ENCODE measurements around the gene PSPH.
A peak's percentile ranks its signal among the peaks of the same experiment; 100 is the strongest.
"Not testable (repeated sequence)": the region's sequence is repeated elsewhere in the genome, so short reads cannot be mapped to it uniquely, and the experiment has no call there.

PSPH gene

DNA sequence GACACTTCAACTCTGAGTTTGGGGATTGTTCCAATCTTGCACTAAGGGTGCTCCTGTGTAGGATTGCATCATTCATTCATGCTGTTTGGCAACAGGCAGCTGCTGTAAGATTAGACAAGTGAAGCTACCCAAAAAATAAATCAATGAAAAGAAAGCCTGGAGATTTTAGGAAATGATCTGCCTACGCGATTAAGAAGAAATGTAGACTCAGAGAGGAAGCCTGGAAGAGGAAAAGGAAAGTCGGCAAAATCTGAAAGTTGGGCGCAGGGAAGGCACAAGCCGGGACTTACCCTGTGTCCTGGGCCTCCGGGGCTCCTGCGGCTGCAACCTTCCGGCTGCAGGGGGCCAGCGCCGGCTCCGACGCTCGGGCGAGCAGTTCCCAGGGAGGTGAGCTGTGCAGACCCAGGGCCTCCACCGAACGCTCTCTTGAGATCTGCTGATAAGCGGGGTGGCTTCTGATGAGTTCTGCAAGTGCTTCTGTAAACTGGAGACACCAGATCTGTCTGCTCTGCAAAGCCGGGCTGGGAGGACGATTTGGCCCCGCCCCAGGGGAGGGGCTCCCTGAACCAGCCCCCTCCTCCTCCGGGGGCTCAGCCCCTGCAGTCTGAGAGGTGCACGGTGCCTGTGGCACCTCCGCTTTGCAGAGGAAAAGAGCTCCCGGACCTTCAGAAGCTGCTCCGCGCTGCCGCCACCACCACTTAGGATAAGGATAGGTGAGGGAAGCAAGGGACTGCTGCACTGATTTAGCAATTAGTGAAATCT, 17.4 kb downstream of the PSPH start:
- Histone ChIP-seq H3K9me3 (ENCODE audit: insufficient read depth, low read length) (no peaks in the 10 kb centered on the region), H3K4me1 (ENCODE audit: insufficient read depth, insufficient read length) (peaks cover 5% of the 10 kb centered on the region), H3K36me3 (ENCODE audit: insufficient read depth, insufficient read length, low read length) (peaks cover 37% of the 10 kb centered on the region), H3K9ac (ENCODE audit: insufficient read length, low read depth) (peak overlapping the region; percentile 74), H3K4me3 (ENCODE audit: insufficient read length, low read depth) (peak overlapping the region; percentile 49), H3K27me3 (ENCODE audit: insufficient read depth, insufficient read length) (no peaks in the 10 kb centered on the region)
- TF ChIP-seq SUZ12 (IDR thresholded peaks at IDR 0.05; ENCODE audit: extremely low read depth, insufficient read depth, insufficient read length): no peak
- TF ChIP-seq ZNF274 (IDR thresholded peaks at IDR 0.05; ENCODE audit: low read depth, low read length): no peak
- no peak for TF ChIP-seq YY1 (IDR thresholded peaks at IDR 0.05; ENCODE audit: insufficient read depth, insufficient read length)
- DNase-seq (ENCODE audit: low read depth, low spot score): peak; percentile 88

DNA sequence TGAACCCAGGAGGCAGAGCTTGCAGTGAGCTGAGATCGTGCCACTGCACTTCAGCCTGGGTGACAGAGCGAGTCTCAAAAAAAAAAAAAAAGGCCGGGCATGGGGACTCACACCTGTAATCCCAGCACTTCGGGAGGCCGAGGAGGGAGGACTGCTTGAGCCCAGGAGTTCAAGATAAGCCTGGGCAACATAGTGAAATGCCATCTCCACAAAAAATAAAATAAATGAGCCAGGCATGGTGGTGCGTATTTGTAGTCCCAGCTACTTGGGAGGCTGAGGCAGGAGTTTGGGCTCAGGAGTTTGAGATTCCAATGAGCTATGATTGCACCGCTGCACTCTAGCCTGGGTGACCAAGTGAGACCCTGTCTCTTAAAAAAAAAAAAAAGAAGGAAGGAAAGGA, 18.7 kb downstream of the PSPH start:
- not testable (repeated sequence) for H3K27me3 ChIP-seq (ENCODE audit: insufficient read depth, insufficient read length); H3K4me3 ChIP-seq (ENCODE audit: insufficient read length, low read depth); DNase-seq (ENCODE audit: low read depth, low spot score); H3K9me3 ChIP-seq (ENCODE audit: insufficient read depth, low read length); H3K4me1 ChIP-seq (ENCODE audit: insufficient read depth, insufficient read length); H3K9ac ChIP-seq (ENCODE audit: insufficient read length, low read depth)
- peaks cover 48% of the 10 kb centered on the region for H3K36me3 ChIP-seq (ENCODE audit: insufficient read depth, insufficient read length, low read length)

DNA sequence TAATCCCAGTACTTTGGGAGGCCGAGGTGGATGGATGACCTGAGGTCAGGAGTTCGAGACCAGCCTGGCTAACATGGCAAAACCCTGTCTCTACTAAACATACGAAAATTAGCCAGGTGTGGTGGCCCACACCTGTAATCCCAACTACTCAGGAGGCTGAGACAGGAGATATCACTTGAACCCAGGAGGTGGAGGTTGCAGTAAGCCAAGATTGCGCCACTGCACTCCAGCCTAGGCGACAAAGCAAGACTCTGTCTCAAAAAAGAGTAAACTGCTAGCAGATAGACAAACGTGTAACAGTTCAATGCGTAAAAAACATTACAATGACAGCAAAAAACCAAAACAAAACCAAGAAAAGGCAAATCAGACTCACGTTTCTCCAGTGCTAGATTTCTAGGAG, 19.7 kb downstream of the PSPH start:
- DNase-seq (ENCODE audit: low read depth, low spot score); H3K4me3 ChIP-seq (ENCODE audit: insufficient read length, low read depth); H3K9ac ChIP-seq (ENCODE audit: insufficient read length, low read depth); H3K9me3 ChIP-seq (ENCODE audit: insufficient read depth, low read length); H3K27me3 ChIP-seq (ENCODE audit: insufficient read depth, insufficient read length); H3K4me1 ChIP-seq (ENCODE audit: insufficient read depth, insufficient read length): not testable (repeated sequence)
- peaks cover 56% of the 10 kb centered on the region for H3K36me3 ChIP-seq (ENCODE audit: insufficient read depth, insufficient read length, low read length)

DNA sequence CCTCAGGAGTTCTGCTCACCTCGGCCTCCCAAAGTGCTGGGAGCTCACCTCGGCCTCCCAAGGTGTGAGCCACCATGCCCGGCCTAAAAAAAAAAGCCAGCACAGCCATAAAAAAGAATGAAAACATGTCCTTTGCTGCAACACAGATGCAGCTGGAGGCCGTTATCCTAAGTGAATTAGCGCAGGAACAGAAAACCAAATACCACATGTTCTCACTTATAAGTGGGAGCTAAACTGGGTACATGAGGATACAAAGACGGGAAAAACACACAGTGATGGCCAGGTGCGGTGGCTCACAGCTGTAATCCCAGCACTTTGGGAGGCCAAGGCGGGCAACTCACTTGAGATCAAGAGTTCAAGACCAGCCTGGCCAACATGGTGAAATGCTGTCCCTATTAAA, 20.9 kb downstream of the PSPH start:
- H3K27me3 ChIP-seq (ENCODE audit: insufficient read depth, insufficient read length): no peaks in the 10 kb centered on the region
- no peak overlapping the region for H3K9ac ChIP-seq (ENCODE audit: insufficient read length, low read depth)
- H3K4me3 ChIP-seq (ENCODE audit: insufficient read length, low read depth): no peak overlapping the region
- H3K36me3 ChIP-seq (ENCODE audit: insufficient read depth, insufficient read length, low read length): peaks cover 66% of the 10 kb centered on the region
- no peaks in the 10 kb centered on the region for H3K9me3 ChIP-seq (ENCODE audit: insufficient read depth, low read length)
- DNase-seq (ENCODE audit: low read depth, low spot score): no peak
- TF ChIP-seq YY1 (IDR thresholded peaks at IDR 0.05; ENCODE audit: insufficient read depth, insufficient read length): no peak
- no peak for TF ChIP-seq ZNF274 (IDR thresholded peaks at IDR 0.05; ENCODE audit: low read depth, low read length)
- no peak for TF ChIP-seq SUZ12 (IDR thresholded peaks at IDR 0.05; ENCODE audit: extremely low read depth, insufficient read depth, insufficient read length)
- peaks cover 5% of the 10 kb centered on the region for H3K4me1 ChIP-seq (ENCODE audit: insufficient read depth, insufficient read length)

DNA sequence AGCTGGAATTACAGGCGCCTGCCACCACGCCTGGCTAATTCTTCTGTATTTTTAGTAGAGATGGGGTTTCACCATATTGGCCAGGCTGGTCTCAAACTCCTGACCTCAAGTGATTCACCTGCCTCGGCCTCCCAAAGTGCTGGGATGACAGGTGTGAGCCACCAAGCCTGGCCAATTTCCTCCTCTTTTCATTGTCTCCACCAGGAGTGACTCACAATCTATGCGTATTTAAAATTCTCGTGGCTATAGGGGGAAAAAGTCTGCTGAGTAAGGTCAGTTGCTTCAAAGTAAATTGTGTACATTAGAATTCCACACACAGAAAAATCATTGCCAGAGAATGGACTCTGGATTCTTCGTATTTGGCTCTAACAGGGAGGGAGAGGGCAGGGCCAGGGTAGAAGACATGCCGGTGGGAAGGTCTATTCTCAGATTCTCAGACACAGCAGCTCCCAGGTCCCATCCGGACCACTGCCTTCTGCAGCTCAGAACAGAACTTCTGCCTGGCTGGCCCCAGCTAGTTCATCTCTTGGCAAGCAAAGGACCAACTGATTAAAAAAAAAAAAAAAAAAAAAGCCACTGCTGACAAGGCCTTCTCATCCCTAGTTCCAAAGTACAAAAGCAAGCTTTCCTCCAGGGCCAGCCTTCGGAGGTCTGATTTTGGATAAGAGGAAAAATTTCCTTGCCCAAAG, 22.2 kb downstream of the PSPH start:
- TF ChIP-seq ZNF274 (IDR thresholded peaks at IDR 0.05; ENCODE audit: low read depth, low read length): no peak
- no peak for TF ChIP-seq SUZ12 (IDR thresholded peaks at IDR 0.05; ENCODE audit: extremely low read depth, insufficient read depth, insufficient read length)
- no peak for TF ChIP-seq YY1 (IDR thresholded peaks at IDR 0.05; ENCODE audit: insufficient read depth, insufficient read length)
- H3K4me1 ChIP-seq (ENCODE audit: insufficient read depth, insufficient read length): peaks cover 2% of the 10 kb centered on the region
- H3K27me3 ChIP-seq (ENCODE audit: insufficient read depth, insufficient read length): no peaks in the 10 kb centered on the region
- no peak overlapping the region for H3K9ac ChIP-seq (ENCODE audit: insufficient read length, low read depth)
- DNase-seq (ENCODE audit: low read depth, low spot score): no peak
- peaks cover 75% of the 10 kb centered on the region for H3K36me3 ChIP-seq (ENCODE audit: insufficient read depth, insufficient read length, low read length)
- no peaks in the 10 kb centered on the region for H3K9me3 ChIP-seq (ENCODE audit: insufficient read depth, low read length)
- no peak overlapping the region for H3K4me3 ChIP-seq (ENCODE audit: insufficient read length, low read depth)

DNA sequence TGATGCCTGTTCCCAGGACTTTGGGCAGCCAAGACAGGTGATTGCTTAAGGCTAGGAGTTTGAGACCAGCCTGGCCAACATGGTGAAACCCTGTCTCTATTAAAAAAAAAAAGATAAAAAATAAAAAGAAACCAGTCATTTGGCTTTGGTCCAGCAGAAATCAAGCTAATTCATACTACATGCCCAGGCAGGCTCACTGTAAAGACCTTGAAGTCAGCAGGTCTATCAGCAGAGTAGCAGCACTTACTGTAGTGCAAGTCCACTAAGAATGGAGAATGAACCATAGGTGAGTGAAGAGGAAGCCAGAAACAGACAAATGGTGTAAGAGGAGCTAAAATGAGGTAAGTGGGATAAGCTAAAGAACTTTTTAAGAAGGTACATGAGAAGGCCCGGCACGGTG, 24.7 kb downstream of the PSPH start:
- H3K36me3 ChIP-seq (ENCODE audit: insufficient read depth, insufficient read length, low read length): peaks cover 79% of the 10 kb centered on the region
- H3K9ac ChIP-seq (ENCODE audit: insufficient read length, low read depth): no peak overlapping the region
- H3K27me3 ChIP-seq (ENCODE audit: insufficient read depth, insufficient read length): no peaks in the 10 kb centered on the region
- H3K9me3 ChIP-seq (ENCODE audit: insufficient read depth, low read length): no peaks in the 10 kb centered on the region
- peaks cover 2% of the 10 kb centered on the region for H3K4me1 ChIP-seq (ENCODE audit: insufficient read depth, insufficient read length)
- TF ChIP-seq YY1 (IDR thresholded peaks at IDR 0.05; ENCODE audit: insufficient read depth, insufficient read length) (no peak), ZNF274 (IDR thresholded peaks at IDR 0.05; ENCODE audit: low read depth, low read length) (no peak), SUZ12 (IDR thresholded peaks at IDR 0.05; ENCODE audit: extremely low read depth, insufficient read depth, insufficient read length) (no peak)
- DNase-seq (ENCODE audit: low read depth, low spot score): no peak
- H3K4me3 ChIP-seq (ENCODE audit: insufficient read length, low read depth): no peak overlapping the region

DNA sequence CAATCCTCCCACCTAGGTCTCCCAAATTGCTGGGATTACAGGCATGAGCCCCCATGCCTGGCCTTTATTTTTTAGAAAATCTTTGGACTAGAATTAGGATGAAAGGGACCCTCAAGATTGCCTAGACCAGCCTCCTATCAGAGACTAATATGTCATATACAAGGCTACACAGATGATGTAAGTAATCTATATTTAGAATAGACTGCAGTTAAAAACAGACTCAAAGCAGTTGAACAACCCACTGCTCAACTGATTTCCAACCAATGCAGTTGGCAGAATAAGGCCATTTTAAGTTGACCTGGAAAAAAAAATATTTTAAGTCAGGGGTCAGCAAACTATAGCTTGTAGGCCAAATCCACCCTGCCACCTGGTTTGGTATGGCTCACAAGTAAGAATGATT, 27.7 kb downstream of the PSPH start:
- no peak for DNase-seq (ENCODE audit: low read depth, low spot score)
- TF ChIP-seq SUZ12 (IDR thresholded peaks at IDR 0.05; ENCODE audit: extremely low read depth, insufficient read depth, insufficient read length) (no peak), ZNF274 (IDR thresholded peaks at IDR 0.05; ENCODE audit: low read depth, low read length) (no peak), YY1 (IDR thresholded peaks at IDR 0.05; ENCODE audit: insufficient read depth, insufficient read length) (no peak)
- no peak overlapping the region for H3K9ac ChIP-seq (ENCODE audit: insufficient read length, low read depth)
- peaks cover 83% of the 10 kb centered on the region for H3K36me3 ChIP-seq (ENCODE audit: insufficient read depth, insufficient read length, low read length)
- H3K9me3 ChIP-seq (ENCODE audit: insufficient read depth, low read length): no peaks in the 10 kb centered on the region
- no peaks in the 10 kb centered on the region for H3K4me1 ChIP-seq (ENCODE audit: insufficient read depth, insufficient read length)
- H3K4me3 ChIP-seq (ENCODE audit: insufficient read length, low read depth): no peak overlapping the region
- H3K27me3 ChIP-seq (ENCODE audit: insufficient read depth, insufficient read length): no peaks in the 10 kb centered on the region
